NOMO-1 (cell line): ENCODE measurements around the gene IFNG-AS1.

Source experiments
- DNase-seq, 2 experiments: peaks; one replicate each; lab custom pipeline; 2025; ENCODE audit not compliant: unreplicated experiment in 2 of 2; lab: John Stamatoyannopoulos, UW

Gene IFNG-AS1

GRCh38 chr12:67989184-67989920 is at the start of gene IFNG-AS1:
Gene IFNG-AS1 (plus strand): TSS chr12:67989447.
- DNase-seq: no peak

- no peak for DNase-seq
These were observed 49.6 kb upstream of the IFNG-AS1 start for GRCh38 chr12:67939611-67940010.

- no peak for DNase-seq
These were observed 48.4 kb upstream of the IFNG-AS1 start for GRCh38 chr12:67940780-67941243.

- no peak for DNase-seq
These were observed 46.5 kb upstream of the IFNG-AS1 start for GRCh38 chr12:67942724-67943123.

GRCh38 chr12:67943141-67943892 is 45.9 kb upstream of the IFNG-AS1 start:
- peak; percentile 5 to 56 for DNase-seq

- no peak for DNase-seq
These were observed 45.2 kb upstream of the IFNG-AS1 start for GRCh38 chr12:67944093-67944492.

- DNase-seq: no peak
These were observed 36.5 kb upstream of the IFNG-AS1 start for GRCh38 chr12:67952787-67953186.

- no peak for DNase-seq
These were observed 31.9 kb upstream of the IFNG-AS1 start for GRCh38 chr12:67957383-67957782.

- no peak for DNase-seq
These were observed 31.1 kb upstream of the IFNG-AS1 start for GRCh38 chr12:67958187-67958586.

GRCh38 chr12:67964456-67964855 is 24.8 kb upstream of the IFNG-AS1 start:
- no peak for DNase-seq

GRCh38 chr12:67966560-67966959 is 22.7 kb upstream of the IFNG-AS1 start:
- no peak for DNase-seq

GRCh38 chr12:67968321-67968720 is 20.9 kb upstream of the IFNG-AS1 start:
- no peak for DNase-seq

- DNase-seq: no peak
These were observed 20.5 kb upstream of the IFNG-AS1 start for GRCh38 chr12:67968725-67969124.

- no peak for DNase-seq
These were observed 20.0 kb upstream of the IFNG-AS1 start for GRCh38 chr12:67969134-67969802.

GRCh38 chr12:67977668-67978067 is 11.6 kb upstream of the IFNG-AS1 start:
- no peak for DNase-seq

- DNase-seq: no peak
These were observed 8.9 kb upstream of the IFNG-AS1 start for GRCh38 chr12:67980391-67980790.

- no peak for DNase-seq
These were observed 7.7 kb upstream of the IFNG-AS1 start for GRCh38 chr12:67981287-67982162.

GRCh38 chr12:67982164-67982563 is 7.1 kb upstream of the IFNG-AS1 start:
- DNase-seq: no peak

- DNase-seq: no peak
These were observed 2.6 kb upstream of the IFNG-AS1 start for GRCh38 chr12:67986632-67987031.

- no peak for DNase-seq
These were observed 636 bp upstream of the IFNG-AS1 start for GRCh38 chr12:67988601-67989021.

- DNase-seq: no peak
These were observed 1.9 kb downstream of the IFNG-AS1 start for GRCh38 chr12:67991158-67991557.
